Heart right ventricle (tissue), 16 donors: Measurements from ENCODE around the gene ARAP2. TPM values are rescaled to one million over a fixed set of nuclear protein-coding genes. Genes with fewer than 3 reads are reported as not detected.

ENCODE experiments used
- ATAC-seq, 8 donors: fragments of 200-7000 bp; cut with Tn5 transposase; one replicate each; pipeline ENCODE4 v1.9.1; 2020; ENCODE audit warnings: mild to moderate bottlenecking in 8 of 8, moderate library complexity in 8 of 8, moderate number of reproducible peaks in 1 of 8
- DNase-seq, 2 donors: peaks; one replicate each; pipeline ENCODE4 v3.0.0-alpha.2; 2020
- H3K27ac ChIP-seq, 10 donors: fragments of 200-600 bp; sonication (generic) in 2 of 10; one replicate each; pipeline versions ENCODE4 v1.5.0 to v1.8.0; 2020 to 2022; ENCODE audit warnings: mild to moderate bottlenecking in 3 of 10
- H3K27me3 ChIP-seq, 7 donors: fragments of 200-600 bp; one replicate each; pipeline ENCODE4 v1.8.0; 2021 to 2022; ENCODE audit warnings: mild to moderate bottlenecking in 2 of 7
- H3K36me3 ChIP-seq, 9 donors: fragments of 200-600 bp; sonication (generic) in 1 of 9; one replicate each; pipeline versions ENCODE4 v1.5.0 to v1.8.0; 2020 to 2022; ENCODE audit warnings: mild to moderate bottlenecking in 2 of 9
- H3K4me1 ChIP-seq, 9 donors: fragments of 200-600 bp; sonication (generic) in 1 of 9; one replicate each; pipeline versions ENCODE4 v1.5.0 to v1.8.0; 2020 to 2022; ENCODE audit warnings: mild to moderate bottlenecking in 4 of 9
- H3K4me3 ChIP-seq, 10 donors: fragments of 200-600 bp; sonication (generic) in 2 of 10; one replicate each; pipeline versions ENCODE4 v1.5.0 to v1.8.0; 2020 to 2022; ENCODE audit warnings: mild to moderate bottlenecking in 7 of 10, moderate library complexity in 2 of 10
- H3K9me3 ChIP-seq, 11 donors: fragments of 200-600 bp in 10 of 11; sonication (generic) in 2 of 11; one replicate each; pipeline versions ENCODE4 v1.5.0 to v1.8.0; 2013 to 2022; ENCODE audit warnings: mild to moderate bottlenecking in 2 of 11, control low read depth in 1 of 11, moderate library complexity in 1 of 11
- WGBS, 2 donors: extraction: QIAGEN DNeasy Blood & Tissue Kit; methylation state at CpG; one replicate each; pipeline ENCODE4 v1.1.7; 2013; ENCODE audit warnings: inconsistent platforms in 1 of 2; 5-methylcytosine and 5-hydroxymethylcytosine counted together
- intact Hi-C, 10 donors: fragments of 100-400 bp; cut with DNase I; formaldehyde crosslinking; loops; one replicate each; pipeline versions ENCODE4 v1.11.1 to v1.14.2; 2022
- polyA plus RNA-seq, 2 donors: library from polyadenylated mRNA; stranded (reverse); fragments of 200-250 nt; gene quantifications; one replicate each; pipeline ENCODE4 v1.2.3, GENCODE V29; 2013
- total RNA-seq, 10 donors: library from RNA; stranded (reverse); fragmentation: NEBNext Ultra II Directional in 3 of 10; extraction: Animal tissue kit (Norgen Biotek cat#: 25700) in 3 of 10; gene quantifications; one replicate each; pipeline versions ENCODE4 v1.2.1 to v1.2.4, GENCODE V29; 2021 to 2023
- TF ChIP-seq, protein P1 (sequence below), 9 donors: fragments of 200-600 bp; sonication (generic) in 2 of 9; IDR thresholded peaks; one replicate each; pipeline versions ENCODE4 v1.5.0 to v1.8.0; 2021 to 2022; ENCODE audit warnings: antibody characterized with exemption in 9 of 9, mild to moderate bottlenecking in 5 of 9, moderate library complexity in 1 of 9
- donor health status: Arrhythmogenic right ventricular cardiomyopathy.
- donor health status: ischemic (EF 13 %, LVEDD 7.1; RV severe dilation, severe dysfunction).
- donor health status: healthy with polysubstance abuse.
- donor health status: DM: no; HTN: yes; CAD: no.
- donor health status: DM: no; HTN: no; CAD: no.
- donor health status: ischemic (EF 25% LVEDD 6.9; RV normal size, moderate dysfunction).
- donor health status: ischemic (EF 25% LVEDD 5.7; RV mildly dilated, moderate dysfunction).
- donor health status: healthy.
- donor health status: DM: yes; HTN: yes; CAD: no.
- donor health status: Ischemic cardiomyopathy.
- donor health status: ischemic (EF 35%, LVEDD 5.7; RV mildly dilated, moderate dysfunction).
- donor health status: nonischemic (EF 11% LVEDD 7.7; RV severe dilation, severe dysfunction).
- donor health status: DM: yes; HTN: yes; CAD: no.
- donor health status: PGD.
- donor health status: ischemic (EF 29% LVEDD 5.4; RV normal size, mild dysfunction).
- donor health status: nonischemic (EF 23%, LVEDD 6.1; RV moderate dilation, normal function).

Gene ARAP2
- total and polyA plus RNA-seq, 12 donors = 0.19 to 6.9 (median 2.5) TPM

GRCh38 chr4:36039026-36039425 is 205.3 kb downstream of the ARAP2 start:
- intact Hi-C loops = no loop called here
- WGBS, 2 donors = 51 to 61% methylated on average over 2 of the region's 2 CpGs
- TF ChIP-seq, protein P1, sequence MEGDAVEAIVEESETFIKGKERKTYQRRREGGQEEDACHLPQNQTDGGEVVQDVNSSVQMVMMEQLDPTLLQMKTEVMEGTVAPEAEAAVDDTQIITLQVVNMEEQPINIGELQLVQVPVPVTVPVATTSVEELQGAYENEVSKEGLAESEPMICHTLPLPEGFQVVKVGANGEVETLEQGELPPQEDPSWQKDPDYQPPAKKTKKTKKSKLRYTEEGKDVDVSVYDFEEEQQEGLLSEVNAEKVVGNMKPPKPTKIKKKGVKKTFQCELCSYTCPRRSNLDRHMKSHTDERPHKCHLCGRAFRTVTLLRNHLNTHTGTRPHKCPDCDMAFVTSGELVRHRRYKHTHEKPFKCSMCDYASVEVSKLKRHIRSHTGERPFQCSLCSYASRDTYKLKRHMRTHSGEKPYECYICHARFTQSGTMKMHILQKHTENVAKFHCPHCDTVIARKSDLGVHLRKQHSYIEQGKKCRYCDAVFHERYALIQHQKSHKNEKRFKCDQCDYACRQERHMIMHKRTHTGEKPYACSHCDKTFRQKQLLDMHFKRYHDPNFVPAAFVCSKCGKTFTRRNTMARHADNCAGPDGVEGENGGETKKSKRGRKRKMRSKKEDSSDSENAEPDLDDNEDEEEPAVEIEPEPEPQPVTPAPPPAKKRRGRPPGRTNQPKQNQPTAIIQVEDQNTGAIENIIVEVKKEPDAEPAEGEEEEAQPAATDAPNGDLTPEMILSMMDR (IDR thresholded peaks at IDR 0.05) = no peak
- ATAC-seq (no peak), DNase-seq (no peak)
- Histone ChIP-seq H3K27me3 (no peaks in the 10 kb centered on the region), H3K36me3 (no peaks in the 10 kb centered on the region), H3K4me3 (no peak overlapping the region), H3K4me1 (no peaks in the 10 kb centered on the region), H3K9me3 (peaks cover 0 to 3% (median 0%) of the 10 kb centered on the region in 11 donors), H3K27ac (no peak overlapping the region)

DNA sequence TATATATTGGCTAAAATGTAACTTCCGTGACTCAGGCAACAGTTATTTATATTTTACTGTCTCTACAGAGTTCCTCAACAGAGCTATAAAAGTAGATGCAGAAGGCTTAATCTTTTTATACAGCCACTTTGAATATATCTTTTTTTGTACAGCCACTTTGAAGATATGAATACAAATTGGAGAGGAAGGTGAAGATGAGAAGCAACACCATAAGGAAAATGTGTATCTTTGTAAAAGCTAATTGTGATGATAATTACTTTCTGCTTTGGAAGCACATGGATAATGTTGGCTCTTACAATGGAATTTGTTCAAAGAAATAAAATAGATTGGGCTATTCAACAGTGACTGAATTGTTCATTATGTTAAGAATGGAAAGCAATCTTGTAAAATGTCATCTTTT is 205.8 kb downstream of the ARAP2 start:
- 79 to 86% methylated on average over 1 of the region's 1 CpG for whole genome bisulfite sequencing, 2 donors

DNA sequence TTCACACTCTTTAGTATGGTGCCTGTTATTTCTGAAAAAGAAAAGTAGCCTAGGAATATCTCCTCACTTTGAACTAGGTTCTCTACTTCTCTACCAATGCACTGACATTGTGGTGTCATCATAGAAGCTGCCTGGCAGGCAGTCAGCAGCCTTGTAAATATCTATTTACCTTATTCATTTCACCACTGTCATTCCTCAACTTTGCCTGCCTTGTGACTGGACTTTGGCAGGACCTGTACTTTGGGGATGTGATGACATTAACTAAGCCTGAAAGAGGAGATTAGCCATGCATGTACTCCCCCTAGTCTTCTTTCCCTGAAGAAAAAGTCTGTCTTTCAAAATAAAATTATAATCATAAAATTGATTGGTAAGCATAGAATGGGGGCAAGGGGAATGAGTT is 207.2 kb downstream of the ARAP2 start:
- no peak for ATAC-seq
- intact Hi-C loops = no loop called here

More for the DNA sequence above, 205.8 kb downstream of the ARAP2 start:
- DNase-seq (no peak), ATAC-seq (no peak)
- Histone ChIP-seq H3K27ac (no peak overlapping the region), H3K27me3 (no peaks in the 10 kb centered on the region), H3K36me3 (no peaks in the 10 kb centered on the region), H3K4me1 (no peaks in the 10 kb centered on the region), H3K9me3 (peaks cover 0 to 3% (median 0%) of the 10 kb centered on the region in 11 donors), H3K4me3 (no peak overlapping the region)
- TF ChIP-seq, protein P1 (IDR thresholded peaks at IDR 0.05) = no peak
- intact Hi-C loops = no loop called here

DNA sequence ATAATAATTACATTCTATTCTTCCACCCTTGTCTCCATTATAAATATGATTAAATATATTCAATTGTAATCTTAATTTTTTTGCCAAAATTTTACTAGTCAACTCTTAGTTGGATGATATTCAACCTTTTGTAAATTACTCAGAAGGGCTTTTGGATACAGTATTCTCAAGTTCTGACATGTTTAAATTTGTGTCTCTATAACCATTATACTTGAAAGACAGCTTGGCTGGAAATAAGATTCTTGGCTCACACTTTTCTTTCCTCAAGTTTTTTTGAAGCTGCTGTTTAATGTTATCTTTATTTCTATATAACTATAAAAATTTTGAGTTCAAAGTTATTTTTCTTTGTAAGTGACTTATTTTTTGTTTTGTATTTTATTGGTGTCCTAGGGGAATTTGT is 214.4 kb downstream of the ARAP2 start:
- intact Hi-C loops = no loop called here
- Histone ChIP-seq H3K4me1 (no peaks in the 10 kb centered on the region), H3K36me3 (no peaks in the 10 kb centered on the region), H3K27me3 (no peaks in the 10 kb centered on the region), H3K4me3 (no peak overlapping the region), H3K9me3 (peaks cover 0 to 7% (median 0%) of the 10 kb centered on the region in 11 donors), H3K27ac (no peak overlapping the region)
- no peak for DNase-seq
- ATAC-seq = no peak
- TF ChIP-seq, protein P1 (IDR thresholded peaks at IDR 0.05) = no peak

More for the DNA sequence above, 207.2 kb downstream of the ARAP2 start:
- Histone ChIP-seq H3K36me3 (no peaks in the 10 kb centered on the region), H3K27ac (no peak overlapping the region), H3K4me3 (no peak overlapping the region), H3K27me3 (no peaks in the 10 kb centered on the region), H3K4me1 (no peaks in the 10 kb centered on the region), H3K9me3 (peaks cover 0 to 9% (median 0%) of the 10 kb centered on the region in 11 donors)
- no peak for DNase-seq
- TF ChIP-seq, protein P1 (IDR thresholded peaks at IDR 0.05) = no peak
